ENCODE data around the gene SLC5A2. TPM values are rescaled to one million over a fixed set of nuclear protein-coding genes. Genes with fewer than 3 reads are reported as not detected.

Gene SLC5A2
- total RNA-seq, 2 experiments from 2014 or later = not detected

GRCh38 chr16:31507929-31508705, 25.2 kb downstream of the SLC5A2 start, which contains the start of gene RUSF1:
RUSF1 (minus strand) TSS chr16:31508391; CDS start chr16:31508373, 18 bp downstream.
- POLR2A ChIA-PET = interaction anchor here (0.6 to 1.6 kb wide), 2 partner anchors 16 to 409 kb away, joined by 3 to 4 read pairs; no protein-coding TSS in a partner anchor
- Histone ChIP-seq H3K9me2 (ENCODE audit: insufficient read depth, low read length) (no peaks in the 10 kb centered on the region), H3K9me3 (ENCODE audit: low read length) (no peaks in the 10 kb centered on the region), H3K4me2 (ENCODE audit: low read length) (peak within 1 kb of the TSS; percentile 89), H3K36me3 (ENCODE audit: insufficient read depth, low read length) (no peaks in the 10 kb centered on the region), H3K79me2 (ENCODE audit: insufficient read depth, low read depth, low read length) (no peaks in the 10 kb centered on the region), H3K4me1 (ENCODE audit: insufficient read depth, low read length, poor library complexity, severe bottlenecking) (peaks cover 25% of the 10 kb centered on the region), H3K4me3 (ENCODE audit: low read depth, low read length, poor library complexity, severe bottlenecking) (peak within 1 kb of the TSS; percentile 77), H2AFZ (ENCODE audit: low read length) (peak within 1 kb of the TSS; percentile 98), H3K27ac (ENCODE audit: low read depth, low read length, poor library complexity, severe bottlenecking) (peak within 1 kb of the TSS; percentile 21), H4K20me1 (ENCODE audit: insufficient read depth, low read length) (no peaks in the 10 kb centered on the region)
- intact Hi-C loops (cut with micrococcal nuclease; ENCODE audit: unreplicated experiment) = loop anchor here (5.0 kb wide), 1 partner anchor 189 kb away; no protein-coding TSS in a partner anchor
- no TSS peak for BruUV-seq (replicated peaks)
- TF ChIP-seq CTCF (conservative IDR thresholded peaks at IDR 0.05; ENCODE audit: low read length) = no peak
- no peak for TF ChIP-seq EZH2phosphoT487 (IDR thresholded peaks at IDR 0.05; ENCODE audit: borderline replicate concordance, low read depth, low read length)
- peak; percentile 83 for DNase-seq (ENCODE audit: low spot score)
- CTCF ChIA-PET (ENCODE audit: unreplicated experiment) = no interaction called here

GRCh38 chr16:31508706-31509195, 25.8 kb downstream of the SLC5A2 start:
- no peaks in the 10 kb centered on the region for H3K36me3 ChIP-seq (ENCODE audit: insufficient read depth, low read length)
- peak overlapping the region; percentile 89 for H3K4me2 ChIP-seq (ENCODE audit: low read length)
- H3K9me3 ChIP-seq (ENCODE audit: low read length) = no peaks in the 10 kb centered on the region
- no peaks in the 10 kb centered on the region for H3K79me2 ChIP-seq (ENCODE audit: insufficient read depth, low read depth, low read length)
- peak overlapping the region; percentile 77 for H3K4me3 ChIP-seq (ENCODE audit: low read depth, low read length, poor library complexity, severe bottlenecking)
- ChIA-PET POLR2A (interaction anchor here (0.6 kb wide), 1 partner anchor 409 kb away, joined by 4 read pairs; no protein-coding TSS in a partner anchor), CTCF (ENCODE audit: unreplicated experiment) (no interaction called here)
- H3K4me1 ChIP-seq (ENCODE audit: insufficient read depth, low read length, poor library complexity, severe bottlenecking) = peaks cover 25% of the 10 kb centered on the region
- no peaks in the 10 kb centered on the region for H4K20me1 ChIP-seq (ENCODE audit: insufficient read depth, low read length)
- intact Hi-C loops (cut with micrococcal nuclease; ENCODE audit: unreplicated experiment) = loop anchor here (5.0 kb wide), 1 partner anchor 189 kb away; no protein-coding TSS in a partner anchor
- BruUV-seq (replicated peaks) = TSS peak; percentile 92
- DNase-seq (ENCODE audit: low spot score) = no peak
- H3K27ac ChIP-seq (ENCODE audit: low read depth, low read length, poor library complexity, severe bottlenecking) = peak overlapping the region; percentile 21
- no peaks in the 10 kb centered on the region for H3K9me2 ChIP-seq (ENCODE audit: insufficient read depth, low read length)
- no peak for TF ChIP-seq EZH2phosphoT487 (IDR thresholded peaks at IDR 0.05; ENCODE audit: borderline replicate concordance, low read depth, low read length)
- peak overlapping the region; percentile 98 for H2AFZ ChIP-seq (ENCODE audit: low read length)

DNA sequence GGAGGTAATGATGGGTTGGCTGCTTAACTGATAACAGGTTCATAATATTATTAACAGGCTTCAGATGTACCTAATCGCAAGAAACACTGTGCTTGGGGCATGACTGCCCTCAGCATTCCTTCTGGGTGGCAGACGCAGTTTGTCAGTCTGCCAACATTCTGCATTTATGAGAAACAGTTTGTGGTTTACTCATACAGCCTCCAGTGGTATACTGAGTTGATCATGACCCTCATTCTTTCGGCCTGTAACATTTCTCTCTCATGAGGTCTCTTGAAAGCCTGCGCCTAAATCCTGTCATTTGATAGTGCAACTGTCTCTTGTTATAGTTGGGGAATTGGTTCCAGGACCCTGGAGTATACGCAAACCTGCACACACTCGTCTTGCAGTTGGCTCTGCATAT, 30.2 kb downstream of the SLC5A2 start:
- TF ChIP-seq EZH2phosphoT487 (IDR thresholded peaks at IDR 0.05; ENCODE audit: borderline replicate concordance, low read depth, low read length) (no peak), CTCF (conservative IDR thresholded peaks at IDR 0.05; ENCODE audit: low read length) (no peak)
- Histone ChIP-seq H3K9me2 (ENCODE audit: insufficient read depth, low read length) (no peaks in the 10 kb centered on the region), H3K4me1 (ENCODE audit: insufficient read depth, low read length, poor library complexity, severe bottlenecking) (peaks cover 9% of the 10 kb centered on the region), H3K4me2 (ENCODE audit: low read length) (no peak overlapping the region), H4K20me1 (ENCODE audit: insufficient read depth, low read length) (no peaks in the 10 kb centered on the region), H3K4me3 (ENCODE audit: low read depth, low read length, poor library complexity, severe bottlenecking) (no peak overlapping the region), H3K9me3 (ENCODE audit: low read length) (no peaks in the 10 kb centered on the region), H3K79me2 (ENCODE audit: insufficient read depth, low read depth, low read length) (no peaks in the 10 kb centered on the region), H3K36me3 (ENCODE audit: insufficient read depth, low read length) (no peaks in the 10 kb centered on the region), H3K27ac (ENCODE audit: low read depth, low read length, poor library complexity, severe bottlenecking) (no peak overlapping the region), H2AFZ (ENCODE audit: low read length) (no peak overlapping the region)
- intact Hi-C loops (cut with micrococcal nuclease; ENCODE audit: unreplicated experiment) = no loop called here
- no peak for DNase-seq (ENCODE audit: low spot score)
- BruUV-seq (replicated peaks) = no TSS peak
- ChIA-PET POLR2A (no interaction called here), CTCF (ENCODE audit: unreplicated experiment) (no interaction called here)

All from OCI-LY7 (cell line).